Subcutaneous abdominal adipose tissue (tissue), 5 donors: Measurements from ENCODE around the gene ENGASE.

Experiments
- H3K27ac ChIP-seq: one replicate; pipeline ENCODE4 v1.7.0; 2013; ENCODE audit warnings: low read depth, mild to moderate bottlenecking, inconsistent platforms, low read length, moderate library complexity
- H3K27me3 ChIP-seq, 5 donors: one replicate each; pipeline ENCODE4 v1.7.0; 2013; ENCODE audit warnings: low read length in 5 of 5, inconsistent platforms in 1 of 5; ENCODE audit not compliant: control insufficient read depth in 5 of 5, insufficient read depth in 4 of 5
- H3K36me3 ChIP-seq, 5 donors: one replicate each; pipeline ENCODE4 v1.7.0; 2013; ENCODE audit warnings: low read length in 5 of 5; ENCODE audit not compliant: control insufficient read depth in 5 of 5, insufficient read depth in 5 of 5
- H3K4me1 ChIP-seq, 5 donors: one replicate each; pipeline ENCODE4 v1.7.0; 2013; ENCODE audit warnings: low read length in 5 of 5, mild to moderate bottlenecking in 3 of 5, moderate library complexity in 1 of 5; ENCODE audit not compliant: control insufficient read depth in 5 of 5, insufficient read depth in 5 of 5
- H3K4me3 ChIP-seq, 5 donors: one replicate each; pipeline ENCODE4 v1.7.0; 2013; ENCODE audit warnings: low read length in 5 of 5, low read depth in 1 of 5
- H3K9ac ChIP-seq, 5 donors: one replicate each; pipeline ENCODE4 v1.7.0; 2013; ENCODE audit warnings: low read length in 5 of 5, mild to moderate bottlenecking in 4 of 5, moderate library complexity in 3 of 5
- H3K9me3 ChIP-seq, 5 donors: one replicate each; pipeline ENCODE4 v1.7.0; 2013; ENCODE audit warnings: low read length in 5 of 5; ENCODE audit not compliant: control insufficient read depth in 5 of 5
- donor health status: healthy.
- donor health status: healthy.
- donor health status: healthy.
- donor health status: healthy.
- donor health status: healthy.

ENGASE gene, protein sequence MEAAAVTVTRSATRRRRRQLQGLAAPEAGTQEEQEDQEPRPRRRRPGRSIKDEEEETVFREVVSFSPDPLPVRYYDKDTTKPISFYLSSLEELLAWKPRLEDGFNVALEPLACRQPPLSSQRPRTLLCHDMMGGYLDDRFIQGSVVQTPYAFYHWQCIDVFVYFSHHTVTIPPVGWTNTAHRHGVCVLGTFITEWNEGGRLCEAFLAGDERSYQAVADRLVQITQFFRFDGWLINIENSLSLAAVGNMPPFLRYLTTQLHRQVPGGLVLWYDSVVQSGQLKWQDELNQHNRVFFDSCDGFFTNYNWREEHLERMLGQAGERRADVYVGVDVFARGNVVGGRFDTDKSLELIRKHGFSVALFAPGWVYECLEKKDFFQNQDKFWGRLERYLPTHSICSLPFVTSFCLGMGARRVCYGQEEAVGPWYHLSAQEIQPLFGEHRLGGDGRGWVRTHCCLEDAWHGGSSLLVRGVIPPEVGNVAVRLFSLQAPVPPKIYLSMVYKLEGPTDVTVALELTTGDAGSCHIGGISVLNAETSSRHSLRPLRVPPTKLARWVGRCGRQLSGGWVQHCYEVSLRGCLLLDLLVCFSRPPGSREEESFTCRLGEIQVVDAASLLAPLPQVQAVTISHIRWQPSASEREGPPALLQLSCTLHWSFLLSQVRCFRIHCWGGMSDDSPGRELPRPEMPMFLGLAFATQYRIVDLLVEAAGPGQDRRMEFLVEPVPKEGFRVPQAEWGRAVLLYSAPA

DNA sequence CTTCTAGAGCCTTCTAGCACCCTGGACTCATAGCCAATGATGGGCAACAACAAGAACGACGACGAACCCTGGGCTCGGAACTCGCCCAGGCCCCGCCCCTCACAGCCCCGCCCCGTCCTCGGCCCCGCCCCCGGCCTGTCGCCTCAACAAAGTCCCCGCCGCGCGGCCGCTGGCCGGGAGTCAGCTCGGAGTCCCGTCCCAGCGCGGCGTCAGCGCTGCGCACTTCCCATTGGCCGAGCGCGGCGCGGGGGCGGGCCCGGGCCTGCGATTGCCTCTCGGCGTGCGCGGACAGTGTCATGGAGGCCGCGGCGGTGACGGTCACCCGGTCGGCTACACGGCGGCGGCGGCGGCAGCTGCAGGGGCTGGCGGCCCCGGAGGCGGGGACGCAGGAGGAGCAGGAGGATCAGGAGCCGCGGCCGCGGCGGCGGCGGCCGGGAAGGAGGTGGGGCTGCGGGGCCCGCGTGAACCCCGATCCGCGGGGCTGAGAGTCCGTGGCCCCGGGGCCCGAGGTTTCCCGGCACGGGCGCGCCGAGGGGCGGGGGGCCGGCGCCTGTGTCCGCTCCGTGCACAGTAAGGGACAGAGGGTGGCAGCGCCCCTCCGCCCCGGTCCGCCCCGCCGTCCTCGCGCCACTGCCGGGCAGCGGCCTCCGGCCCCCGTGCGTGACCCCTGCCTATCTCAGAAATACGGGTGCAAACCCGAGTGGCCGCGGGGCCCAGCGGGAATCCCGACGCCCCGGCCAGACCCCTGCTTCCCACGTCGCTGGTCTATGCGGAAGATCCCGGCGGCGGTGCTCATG, at the start of gene ENGASE:
ENGASE (plus strand) TSS at position 176 of the 797 bp plus-strand sequence; CDS start at position 297, 121 bp downstream.
- Histone ChIP-seq H3K27ac (peak within 1 kb of the TSS; percentile 79), H3K36me3 (peaks cover 0 to 24% (median 18%) of the 10 kb centered on the region in 5 donors), H3K9ac (peak within 1 kb of the TSS; percentile 57 to 86 (median 75)), H3K4me3 (peak within 1 kb of the TSS; percentile 63 to 81 (median 73)), H3K27me3 (no peaks in the 10 kb centered on the region), H3K9me3 (no peaks in the 10 kb centered on the region), H3K4me1 (peaks cover 5 to 26% (median 24%) of the 10 kb centered on the region in 5 donors)

DNA sequence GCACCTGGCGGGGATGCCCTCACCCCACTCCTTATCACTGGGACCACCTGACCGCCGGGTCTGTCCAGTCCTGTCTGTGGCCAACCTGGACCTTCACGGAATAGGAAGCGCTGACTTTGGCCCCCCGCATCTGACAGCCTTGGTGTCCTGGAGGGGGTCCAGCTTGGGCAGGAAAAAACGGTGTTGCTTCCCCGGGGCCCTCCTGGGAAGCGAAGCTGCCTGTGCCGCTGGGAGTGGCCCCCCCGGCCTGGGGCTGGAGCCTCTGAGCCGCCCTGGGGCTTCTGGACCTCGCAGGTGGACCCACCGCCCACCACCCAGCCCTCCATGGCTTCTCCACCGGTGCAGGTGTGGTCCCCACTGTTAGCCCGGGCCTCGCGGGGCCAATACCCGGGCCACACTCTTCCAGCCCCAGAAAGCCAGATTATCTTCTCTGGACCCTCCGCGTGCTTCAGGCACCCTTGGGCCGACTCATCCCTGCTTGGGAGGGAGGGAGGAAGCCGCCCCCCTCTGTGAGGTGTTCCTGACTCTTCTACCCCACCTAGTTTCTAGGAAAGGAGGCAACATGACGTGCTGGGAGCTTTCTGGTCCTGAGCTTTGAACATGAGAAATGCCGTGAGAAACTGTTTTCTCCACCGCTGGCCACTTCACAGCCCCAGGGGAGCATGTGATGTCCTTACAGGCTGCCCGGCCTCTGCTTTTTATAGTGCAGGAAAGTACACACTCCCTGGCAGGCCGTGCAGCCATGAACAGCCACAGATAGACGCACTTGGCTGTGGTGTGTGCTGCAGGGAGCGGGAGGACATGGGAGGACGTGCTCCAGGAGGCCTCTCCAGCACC, 49.5 kb upstream of the ENGASE start:
- H3K27me3 ChIP-seq = peaks cover 0 to 6% (median 0%) of the 10 kb centered on the region in 5 donors
- H3K36me3 ChIP-seq = no peaks in the 10 kb centered on the region
- no peaks in the 10 kb centered on the region for H3K9me3 ChIP-seq
- peaks cover 33 to 99% (median 96%) of the 10 kb centered on the region in 5 donors for H3K4me1 ChIP-seq
- peak overlapping the region; percentile 71 to 84 (median 78) for H3K4me3 ChIP-seq
- peak overlapping the region; percentile 87 for H3K27ac ChIP-seq
- peak overlapping the region; percentile 56 to 88 (median 81) for H3K9ac ChIP-seq

DNA sequence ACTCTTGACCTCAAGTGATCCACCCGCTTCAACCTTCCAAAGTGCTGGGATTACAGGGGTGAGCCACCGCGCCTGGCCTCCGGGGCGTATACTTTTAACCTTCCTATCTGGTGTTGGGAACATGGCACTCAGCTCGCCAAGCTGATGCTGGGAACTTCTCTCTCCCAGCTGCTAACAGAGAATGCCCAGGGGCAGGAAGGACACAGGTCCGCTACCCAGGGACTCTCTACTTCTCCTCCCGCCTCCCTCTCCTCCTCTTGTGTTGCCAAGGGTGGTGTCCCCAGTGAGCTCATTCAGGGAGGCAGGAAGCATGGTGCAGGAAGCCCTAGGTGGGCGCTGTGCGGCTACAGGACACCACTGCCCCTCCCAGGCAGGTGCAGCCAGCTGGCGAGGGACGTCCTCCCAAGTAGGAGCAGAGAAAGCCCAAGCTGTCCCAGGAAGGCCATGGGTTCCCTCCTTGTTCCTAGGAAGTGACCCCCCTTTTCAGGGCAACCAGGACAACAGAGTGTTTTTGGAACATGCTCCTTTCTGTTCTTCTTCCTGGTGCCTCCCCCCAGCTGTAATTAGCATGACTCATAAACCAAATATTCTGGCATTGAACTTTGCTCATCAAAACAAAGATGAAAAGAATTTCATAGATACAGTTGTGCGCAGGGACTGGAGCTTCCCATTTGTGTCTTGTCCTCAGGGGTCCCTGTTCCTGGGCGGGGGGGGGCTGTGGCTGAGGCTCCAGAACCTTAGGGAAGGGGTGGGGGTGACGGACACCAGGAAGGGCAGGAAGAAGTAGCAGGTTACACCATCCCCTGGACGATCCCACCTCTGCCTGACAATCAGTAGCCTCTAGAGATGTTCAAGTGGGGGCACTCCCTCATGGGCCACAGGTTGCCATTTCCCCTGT, 48.0 kb upstream of the ENGASE start:
- peak overlapping the region; percentile 52 to 73 (median 53) for H3K9ac ChIP-seq
- H3K4me3 ChIP-seq = peak overlapping the region; percentile 25 to 82 (median 44)
- peaks cover 26 to 87% (median 82%) of the 10 kb centered on the region in 5 donors for H3K4me1 ChIP-seq
- peak overlapping the region; percentile 86 for H3K27ac ChIP-seq
- no peaks in the 10 kb centered on the region for H3K9me3 ChIP-seq
- H3K27me3 ChIP-seq = peaks cover 0 to 6% (median 0%) of the 10 kb centered on the region in 5 donors
- H3K36me3 ChIP-seq = no peaks in the 10 kb centered on the region

DNA sequence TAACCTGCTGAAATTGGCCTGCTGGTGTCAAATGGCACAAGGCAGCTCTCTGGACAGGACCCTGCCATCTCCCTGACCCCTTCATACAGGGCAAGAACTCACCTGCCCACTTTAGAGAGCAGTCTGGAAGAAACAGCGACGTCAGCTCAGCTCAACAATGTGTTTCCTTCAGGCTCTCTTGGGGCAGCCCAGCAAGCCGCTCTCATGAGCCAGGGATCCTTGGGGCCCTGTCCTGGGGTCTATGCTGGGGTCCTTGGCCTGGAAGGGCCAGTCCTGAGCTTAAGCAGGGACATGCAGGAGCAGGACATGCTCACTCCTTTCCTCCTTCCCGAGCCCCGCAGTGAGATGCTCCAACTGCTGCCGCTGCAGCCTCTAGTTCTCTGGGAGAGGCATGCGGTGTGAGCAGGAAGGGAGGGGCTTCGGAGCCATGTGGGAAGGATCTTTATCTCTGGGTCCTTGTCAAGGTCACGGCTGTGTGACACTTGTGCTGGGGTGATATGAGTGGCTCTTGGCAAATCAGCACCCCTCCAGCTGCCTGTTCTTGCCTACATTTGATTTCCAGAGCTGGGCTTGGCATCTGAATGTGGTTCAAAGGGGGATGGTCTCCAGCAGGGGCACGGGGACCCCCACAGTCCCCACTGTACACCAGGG, 47.2 kb upstream of the ENGASE start:
- Histone ChIP-seq H3K9ac (peak overlapping the region; percentile 52 to 73 (median 53)), H3K27ac (peak overlapping the region; percentile 86), H3K4me3 (peak overlapping the region; percentile 22 to 50 (median 38)), H3K36me3 (no peaks in the 10 kb centered on the region), H3K4me1 (peaks cover 23 to 80% (median 75%) of the 10 kb centered on the region in 5 donors), H3K27me3 (peaks cover 0 to 6% (median 0%) of the 10 kb centered on the region in 5 donors), H3K9me3 (no peaks in the 10 kb centered on the region)

DNA sequence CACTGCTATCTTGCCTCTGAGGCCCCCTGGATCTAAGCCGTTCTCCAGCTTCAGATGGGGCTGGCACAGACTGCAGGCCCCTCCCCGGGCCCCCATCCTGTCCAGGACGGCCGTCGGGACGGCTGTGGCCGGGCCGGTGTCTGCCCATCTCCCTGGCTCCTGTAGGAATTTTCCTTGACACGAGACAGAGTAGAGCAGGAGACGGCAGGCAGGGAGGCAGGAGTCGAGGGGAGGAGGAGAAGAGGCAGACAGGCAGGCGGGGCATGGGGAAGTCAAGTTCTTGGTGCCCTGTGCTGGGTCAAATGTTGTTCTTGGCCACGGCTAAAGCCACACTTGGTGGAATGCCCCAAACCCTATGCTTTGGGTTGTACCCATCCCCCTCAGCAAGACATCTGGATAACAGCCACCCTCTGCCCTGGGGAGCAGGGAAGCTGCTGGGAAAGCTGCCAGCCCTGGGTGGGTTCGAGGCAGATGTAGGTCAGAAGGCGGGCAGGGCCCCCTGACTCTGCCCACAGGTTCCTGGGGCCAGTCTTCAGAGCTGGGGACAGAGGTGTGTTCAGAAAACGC, 46.6 kb upstream of the ENGASE start:
- Histone ChIP-seq H3K4me3 (peak overlapping the region; percentile 17 to 50 (median 38)), H3K9me3 (no peaks in the 10 kb centered on the region), H3K4me1 (peaks cover 19 to 75% (median 69%) of the 10 kb centered on the region in 5 donors), H3K36me3 (no peaks in the 10 kb centered on the region), H3K27ac (peak overlapping the region; percentile 86), H3K27me3 (peaks cover 0 to 6% (median 0%) of the 10 kb centered on the region in 5 donors), H3K9ac (peak overlapping the region in 4 of 5 donors; percentile 52 to 73 (median 57))

DNA sequence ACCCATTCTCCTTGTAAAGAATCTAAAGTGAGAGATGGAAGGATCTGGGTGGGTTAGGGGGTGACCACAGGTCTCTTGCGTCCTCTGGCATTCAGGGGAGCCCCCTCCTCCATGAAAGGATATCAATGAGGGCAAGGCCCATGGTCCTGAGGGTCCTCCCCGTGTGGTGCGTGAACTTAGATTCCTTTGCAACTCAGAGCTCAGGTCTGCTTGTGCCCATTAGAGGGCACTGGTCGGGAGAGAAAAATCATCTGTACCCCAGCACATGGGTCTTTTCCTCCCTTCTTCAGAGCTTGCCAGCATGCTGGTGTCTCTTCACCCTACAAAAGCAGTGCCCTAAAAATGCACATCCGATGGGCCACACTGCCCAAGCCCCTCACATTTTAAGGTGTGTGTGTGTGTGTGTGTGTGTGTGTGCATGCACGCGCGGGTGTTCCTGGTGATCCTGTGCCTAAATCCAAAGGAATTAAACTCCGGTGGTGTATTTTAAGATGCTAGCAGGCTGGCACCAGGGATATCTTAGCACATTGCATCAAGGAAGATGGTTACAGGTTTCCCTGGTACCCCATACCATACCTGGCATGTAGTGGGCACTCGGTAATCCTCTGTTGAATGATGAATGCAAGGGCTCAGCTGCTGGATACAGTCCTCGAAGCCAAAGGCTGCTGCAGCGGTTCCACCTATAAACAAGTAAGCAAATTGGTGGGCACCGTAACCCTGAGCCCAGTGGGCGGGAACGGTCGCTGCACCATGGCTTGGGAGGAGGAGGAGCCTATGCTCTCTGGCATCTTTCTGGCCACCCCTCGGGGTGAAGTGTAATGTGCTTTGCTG, 45.9 kb upstream of the ENGASE start:
- Histone ChIP-seq H3K9me3 (no peaks in the 10 kb centered on the region), H3K4me1 (peaks cover 19 to 75% (median 68%) of the 10 kb centered on the region in 5 donors), H3K4me3 (no peak overlapping the region), H3K9ac (peak overlapping the region in 2 of 5 donors; percentile 21 to 26), H3K27ac (peak overlapping the region; percentile 86), H3K27me3 (peaks cover 0 to 6% (median 0%) of the 10 kb centered on the region in 5 donors), H3K36me3 (no peaks in the 10 kb centered on the region)

DNA sequence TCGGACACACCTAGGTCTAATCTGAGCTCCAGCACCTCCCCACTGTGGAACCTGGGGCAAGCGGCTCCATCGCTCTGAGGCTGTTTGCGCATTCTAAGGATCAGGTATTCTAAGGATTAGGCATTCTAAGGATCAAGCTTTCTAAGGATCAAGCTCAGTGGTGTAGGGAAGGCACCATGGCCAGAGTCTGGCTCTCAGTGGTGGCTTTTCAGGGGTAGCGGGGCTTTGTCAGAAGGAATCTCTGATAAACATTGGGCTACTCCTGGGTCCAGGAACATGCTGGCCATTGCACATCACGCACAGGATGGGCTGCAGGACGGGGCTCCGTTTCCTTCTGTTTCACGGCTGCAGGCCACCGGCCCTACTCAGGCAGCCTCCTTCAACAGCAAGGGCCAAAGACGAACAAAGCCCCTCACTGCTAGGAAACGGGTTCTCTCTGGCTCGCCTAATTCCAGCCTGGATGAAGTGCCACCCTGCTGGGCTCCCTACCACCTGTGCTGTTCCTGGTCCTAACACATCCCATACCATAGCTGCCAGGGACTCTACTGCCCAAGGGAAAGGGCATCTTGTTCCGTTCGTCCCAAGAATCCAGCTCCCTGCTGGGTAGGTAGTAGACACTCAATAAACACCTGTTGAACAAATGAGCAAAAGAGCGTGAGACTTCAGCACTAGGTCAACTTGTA, 45.2 kb upstream of the ENGASE start:
- Histone ChIP-seq H3K4me1 (peaks cover 20 to 75% (median 71%) of the 10 kb centered on the region in 5 donors), H3K36me3 (no peaks in the 10 kb centered on the region), H3K27me3 (peaks cover 0 to 6% (median 0%) of the 10 kb centered on the region in 5 donors), H3K27ac (no peak overlapping the region), H3K4me3 (no peak overlapping the region), H3K9ac (no peak overlapping the region), H3K9me3 (no peaks in the 10 kb centered on the region)
